HCT116 (cell line): Measurements from ENCODE around the gene HEG1. TPM values are rescaled to one million over a fixed set of nuclear protein-coding genes. Genes with fewer than 3 reads are reported as not detected.

Experiments
- ATAC-seq: fragments of 200-7000 bp; cut with Tn5 transposase; 2 replicates; pipeline ENCODE4 v1.9.1; 2020; ENCODE audit warnings: mild to moderate bottlenecking, moderate library complexity
- BruUV-seq: library from RNA; stranded (reverse); fragments of 400-500 nt; replicated peaks from 2 replicates; lab custom pipeline; 2021; lab: Mats Ljungman, UMichigan
- CTCF ChIA-PET: fragments of 300-600 bp; sonication (Branson Sonifier 250); formaldehyde crosslinking; loops from one replicate; lab custom pipeline; 2021; ENCODE audit warnings: antibody characterized with exemption; lab: Charles Lee
- POLR2A ChIA-PET: fragments of 300-600, 350-600 bp; sonication (Branson Sonifier 250); formaldehyde crosslinking; loops from one replicate; lab custom pipeline; 2021; ENCODE audit warnings: antibody characterized with exemption; lab: Charles Lee
- RAD21 ChIA-PET, 2 experiments: fragments of 300-600 bp; sonication (Branson Sonifier 250); formaldehyde crosslinking; loops; one replicate each; lab custom pipeline; 2023; ENCODE audit warnings: low total read pairs in 2 of 2; ENCODE audit not compliant: uncharacterized antibody in 2 of 2, unreplicated experiment in 2 of 2, low non-redundant PET in 1 of 2; lab: Charles Lee
- DNase-seq: peaks from one replicate; pipeline ENCODE4 v3.0.0-alpha.2; 2010; ENCODE audit warnings: low read depth, low spot score
- H2AFZ ChIP-seq: fragments of 200-600 bp; shearing (Covaris generic), sonication (generic); 2 replicates; pipeline ENCODE4 v1.6.1; 2017; ENCODE audit warnings: low read depth, mixed run types, mixed read lengths, antibody characterized with exemption, low read length; ENCODE audit not compliant: poor library complexity, severe bottlenecking
- H3K27ac ChIP-seq: 2 replicates; pipeline ENCODE4 v1.5.1; 2012; ENCODE audit warnings: low read depth, low read length
- H3K27me3 ChIP-seq: fragments of 200-600 bp; sonication (generic); 2 replicates; pipeline ENCODE4 v1.6.1; 2016; ENCODE audit warnings: mixed run types, low read length, mixed read lengths; ENCODE audit not compliant: insufficient read depth
- H3K36me3 ChIP-seq, 2 experiments: fragments of 200-500 bp in 1 of 2; fragments of 200-600 bp in 1 of 2; sonication (Bioruptor generic) in 1 of 2; sonication (generic) in 1 of 2; 2 replicates each; pipeline versions ENCODE4 v1.5.1 to v1.6.1; 2014 to 2016; ENCODE audit warnings: low read length in 2 of 2, inconsistent platforms in 1 of 2, mixed read lengths in 1 of 2, mixed run types in 1 of 2; ENCODE audit not compliant: insufficient read depth in 2 of 2, control insufficient read depth in 1 of 2
- H3K4me1 ChIP-seq, 2 experiments: fragments of 200-600 bp in 1 of 2; sonication (generic) in 1 of 2; 2 replicates each; pipeline versions ENCODE4 v1.5.1 to v1.6.1; 2012 to 2017; ENCODE audit warnings: low read length in 2 of 2, inconsistent platforms in 1 of 2, mild to moderate bottlenecking in 1 of 2, mixed read lengths in 1 of 2, mixed run types in 1 of 2, moderate library complexity in 1 of 2; ENCODE audit not compliant: insufficient read depth in 2 of 2, control insufficient read depth in 1 of 2
- H3K4me2 ChIP-seq: fragments of 200-600 bp; sonication (generic); 2 replicates; pipeline ENCODE4 v1.6.1; 2017; ENCODE audit warnings: mixed run types, low read length, mixed read lengths
- H3K4me3 ChIP-seq, 2 experiments: fragments of 200-600 bp in 1 of 2; sonication (generic) in 1 of 2; replicated peaks in 1 of 2; 2 replicates each; pipeline ENCODE4 v1.5.1; 2011 to 2016; ENCODE audit warnings: low read length in 2 of 2, control low read depth in 1 of 2, low read depth in 1 of 2, mild to moderate bottlenecking in 1 of 2, mixed read lengths in 1 of 2, mixed run types in 1 of 2
- H3K79me2 ChIP-seq: fragments of 200-600 bp; sonication (generic); 2 replicates; pipeline ENCODE4 v1.6.1; 2017; ENCODE audit warnings: mild to moderate bottlenecking, mixed run types, low read length, moderate library complexity, mixed read lengths; ENCODE audit not compliant: insufficient read depth
- H3K9ac ChIP-seq: fragments of 200-600 bp; sonication (generic); 2 replicates; pipeline ENCODE4 v1.6.1; 2016; ENCODE audit warnings: low read length, mixed read lengths
- H3K9me2 ChIP-seq: fragments of 200-600 bp; sonication (generic), shearing (Covaris generic); 2 replicates; pipeline ENCODE4 v1.6.1; 2017; ENCODE audit warnings: mixed run types, mild to moderate bottlenecking, moderate library complexity; ENCODE audit not compliant: insufficient read depth
- H3K9me3 ChIP-seq, 2 experiments: fragments of 200-500 bp in 1 of 2; fragments of 200-600 bp in 1 of 2; sonication (Bioruptor generic) in 1 of 2; sonication (generic) in 1 of 2; 2 replicates each; pipeline ENCODE4 v1.6.1; 2014 to 2017; ENCODE audit warnings: low read length in 2 of 2, mixed read lengths in 2 of 2, inconsistent platforms in 1 of 2, low read depth in 1 of 2, mild to moderate bottlenecking in 1 of 2, mixed run types in 1 of 2, moderate library complexity in 1 of 2; ENCODE audit not compliant: control insufficient read depth in 1 of 2, insufficient read depth in 1 of 2
- H4K20me1 ChIP-seq: fragments of 200-600 bp; sonication (generic), shearing (Covaris generic); 2 replicates; pipeline ENCODE4 v1.6.1; 2017; ENCODE audit warnings: mixed run types, mild to moderate bottlenecking, moderate library complexity; ENCODE audit not compliant: insufficient read depth
- CEBPB ChIP-seq: IDR thresholded peaks from 2 replicates; pipeline ENCODE4 v1.6.1; 2012; ENCODE audit warnings: low read depth
- EZH2phosphoT487 ChIP-seq: fragments of 200-600 bp; IDR thresholded peaks from 2 replicates; pipeline ENCODE4 v1.6.1; 2018; ENCODE audit warnings: antibody characterized with exemption, borderline replicate concordance
- FOSL1 ChIP-seq: IDR thresholded peaks from 2 replicates; pipeline ENCODE4 v1.6.1; 2012; ENCODE audit warnings: low read depth
- JUND ChIP-seq: IDR thresholded peaks from 2 replicates; pipeline ENCODE4 v1.6.1; 2012
- POLR2AphosphoS5 ChIP-seq: IDR thresholded peaks from 2 replicates; pipeline ENCODE4 v1.6.1; 2011; ENCODE audit warnings: mild to moderate bottlenecking, low read depth, low read length, moderate library complexity
- SRF ChIP-seq: IDR thresholded peaks from 2 replicates; pipeline ENCODE4 v1.6.1; 2012; ENCODE audit warnings: low read depth
- TCF7L2 ChIP-seq: IDR thresholded peaks from 2 replicates; pipeline ENCODE4 v1.7.0; 2011; ENCODE audit warnings: borderline replicate concordance, inconsistent platforms; ENCODE audit not compliant: insufficient read depth, insufficient read length; ENCODE audit errors: extremely low read depth
- ZNF274 ChIP-seq: fragments of 200-500 bp; sonication (Bioruptor generic); IDR thresholded peaks from 2 replicates; pipeline ENCODE4 v1.6.1; 2014; ENCODE audit warnings: mild to moderate bottlenecking, low read depth, low read length, inconsistent platforms
- intact Hi-C: fragments of 100-400 bp; cut with micrococcal nuclease; formaldehyde crosslinking; loops from 2 replicates; pipeline ENCODE4 v1.10.0; 2022
- total RNA-seq: library from RNA; stranded (reverse); gene quantifications from one replicate; pipeline ENCODE4 v1.2.1, GENCODE V29; 2021; ENCODE audit not compliant: unreplicated experiment
- TF ChIP-seq, protein P1 (sequence below): IDR thresholded peaks from 2 replicates; pipeline ENCODE4 v1.6.1; 2012
- TF ChIP-seq, protein P2 (sequence below): IDR thresholded peaks from 2 replicates; pipeline ENCODE4 v1.6.1; 2012; ENCODE audit warnings: low read depth

HEG1 gene
- total RNA-seq, 1 experiment from 2014 or later: 2.6 TPM

DNA sequence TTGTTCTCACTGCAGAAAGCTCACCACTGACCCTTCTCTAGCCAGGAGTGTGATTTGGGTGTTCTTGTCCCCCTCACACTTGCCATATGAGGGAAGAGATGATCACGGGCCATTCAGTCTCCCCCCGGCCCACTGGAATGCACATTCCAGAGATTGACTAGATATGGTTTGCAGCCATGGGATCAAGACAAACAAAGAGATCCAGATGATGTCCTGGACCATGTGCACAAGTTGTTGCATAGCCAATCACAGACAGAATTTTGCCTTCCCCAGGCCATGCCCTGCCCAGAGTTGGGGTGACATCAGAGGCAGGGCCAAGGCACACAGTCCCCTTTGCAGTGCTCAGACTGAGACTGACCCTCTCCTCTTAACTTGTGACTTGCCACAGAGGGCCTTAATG is 136.0 kb downstream of the HEG1 start:
- Histone ChIP-seq H3K27ac (no peak overlapping the region), H3K4me1 (no peaks in the 10 kb centered on the region), H3K79me2 (no peaks in the 10 kb centered on the region), H3K4me3 (no peak overlapping the region), H3K9ac (no peak overlapping the region), H3K4me2 (no peak overlapping the region), H3K9me3 (no peaks in the 10 kb centered on the region), H3K9me2 (no peaks in the 10 kb centered on the region), H4K20me1 (no peaks in the 10 kb centered on the region), H2AFZ (no peak overlapping the region), H3K27me3 (no peaks in the 10 kb centered on the region), H3K36me3 (no peaks in the 10 kb centered on the region)
- CTCF ChIA-PET: no interaction called here
- intact Hi-C loops: no loop called here
- ATAC-seq: no peak
- TF ChIP-seq EZH2phosphoT487: no peak
- no peak for TF ChIP-seq ZNF274
- TF ChIP-seq JUND: no peak
- TF ChIP-seq, protein P1, sequence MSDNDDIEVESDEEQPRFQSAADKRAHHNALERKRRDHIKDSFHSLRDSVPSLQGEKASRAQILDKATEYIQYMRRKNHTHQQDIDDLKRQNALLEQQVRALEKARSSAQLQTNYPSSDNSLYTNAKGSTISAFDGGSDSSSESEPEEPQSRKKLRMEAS: no peak
- TF ChIP-seq SRF: no peak
- TF ChIP-seq CEBPB: no peak
- TF ChIP-seq FOSL1: no peak
- TF ChIP-seq, protein P2, sequence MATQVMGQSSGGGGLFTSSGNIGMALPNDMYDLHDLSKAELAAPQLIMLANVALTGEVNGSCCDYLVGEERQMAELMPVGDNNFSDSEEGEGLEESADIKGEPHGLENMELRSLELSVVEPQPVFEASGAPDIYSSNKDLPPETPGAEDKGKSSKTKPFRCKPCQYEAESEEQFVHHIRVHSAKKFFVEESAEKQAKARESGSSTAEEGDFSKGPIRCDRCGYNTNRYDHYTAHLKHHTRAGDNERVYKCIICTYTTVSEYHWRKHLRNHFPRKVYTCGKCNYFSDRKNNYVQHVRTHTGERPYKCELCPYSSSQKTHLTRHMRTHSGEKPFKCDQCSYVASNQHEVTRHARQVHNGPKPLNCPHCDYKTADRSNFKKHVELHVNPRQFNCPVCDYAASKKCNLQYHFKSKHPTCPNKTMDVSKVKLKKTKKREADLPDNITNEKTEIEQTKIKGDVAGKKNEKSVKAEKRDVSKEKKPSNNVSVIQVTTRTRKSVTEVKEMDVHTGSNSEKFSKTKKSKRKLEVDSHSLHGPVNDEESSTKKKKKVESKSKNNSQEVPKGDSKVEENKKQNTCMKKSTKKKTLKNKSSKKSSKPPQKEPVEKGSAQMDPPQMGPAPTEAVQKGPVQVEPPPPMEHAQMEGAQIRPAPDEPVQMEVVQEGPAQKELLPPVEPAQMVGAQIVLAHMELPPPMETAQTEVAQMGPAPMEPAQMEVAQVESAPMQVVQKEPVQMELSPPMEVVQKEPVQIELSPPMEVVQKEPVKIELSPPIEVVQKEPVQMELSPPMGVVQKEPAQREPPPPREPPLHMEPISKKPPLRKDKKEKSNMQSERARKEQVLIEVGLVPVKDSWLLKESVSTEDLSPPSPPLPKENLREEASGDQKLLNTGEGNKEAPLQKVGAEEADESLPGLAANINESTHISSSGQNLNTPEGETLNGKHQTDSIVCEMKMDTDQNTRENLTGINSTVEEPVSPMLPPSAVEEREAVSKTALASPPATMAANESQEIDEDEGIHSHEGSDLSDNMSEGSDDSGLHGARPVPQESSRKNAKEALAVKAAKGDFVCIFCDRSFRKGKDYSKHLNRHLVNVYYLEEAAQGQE: no peak
- no peak for TF ChIP-seq POLR2AphosphoS5
- TF ChIP-seq TCF7L2: no peak
- no TSS peak for BruUV-seq
- POLR2A ChIA-PET: no interaction called here
- DNase-seq: no peak
- RAD21 ChIA-PET: no interaction called here
